DND-41 (cell line): ENCODE data around the gene IMPG1.

ENCODE experiments used
- ATAC-seq: fragments of 200-7000 bp; cut with Tn5 transposase; 3 replicates; pipeline ENCODE4 v1.9.1; 2021; ENCODE audit warnings: low read depth; ENCODE audit not compliant: insufficient read depth
- DNase-seq: peaks from one replicate; pipeline ENCODE4 v3.0.0-alpha.2; 2020
- H2AFZ ChIP-seq: 2 replicates; pipeline ENCODE4 v1.6.0; 2012; ENCODE audit warnings: low read depth, low read length
- H3K27ac ChIP-seq: 2 replicates; pipeline ENCODE4 v1.5.1; 2012; ENCODE audit warnings: low read length, inconsistent platforms
- H3K27me3 ChIP-seq: fragments of 200-600 bp; sonication (generic); 2 replicates; pipeline ENCODE4 v1.6.0; 2012; ENCODE audit warnings: low read length, mild to moderate bottlenecking, inconsistent platforms; ENCODE audit not compliant: insufficient read depth, poor library complexity
- H3K36me3 ChIP-seq: 2 replicates; pipeline ENCODE4 v1.5.1; 2012; ENCODE audit warnings: low read length, inconsistent platforms; ENCODE audit not compliant: insufficient read depth
- H3K4me1 ChIP-seq: 2 replicates; pipeline ENCODE4 v1.5.1; 2012; ENCODE audit warnings: mild to moderate bottlenecking, low read length; ENCODE audit not compliant: insufficient read depth
- H3K4me2 ChIP-seq: 2 replicates; pipeline ENCODE4 v1.6.0; 2012; ENCODE audit warnings: mild to moderate bottlenecking, moderate library complexity, low read length, inconsistent platforms; ENCODE audit not compliant: insufficient read depth
- H3K4me3 ChIP-seq, 2 experiments: fragments of 200-600 bp in 1 of 2; shearing (Covaris generic) in 1 of 2; 2 replicates each; pipeline ENCODE4 v1.5.1; 2012 to 2016; ENCODE audit warnings: inconsistent platforms in 2 of 2, low read length in 2 of 2, mild to moderate bottlenecking in 2 of 2, low read depth in 1 of 2, moderate library complexity in 1 of 2
- H3K79me2 ChIP-seq: 2 replicates; pipeline ENCODE4 v1.6.0; 2012; ENCODE audit warnings: low read length, inconsistent platforms; ENCODE audit not compliant: insufficient read depth
- H3K9ac ChIP-seq: 2 replicates; pipeline ENCODE4 v1.6.0; 2012; ENCODE audit warnings: low read depth, mild to moderate bottlenecking, inconsistent platforms, low read length, moderate library complexity
- H3K9me3 ChIP-seq: 2 replicates; pipeline ENCODE4 v1.5.1; 2012; ENCODE audit warnings: low read length, moderate library complexity, mild to moderate bottlenecking, inconsistent platforms; ENCODE audit not compliant: insufficient read depth, severe bottlenecking
- H4K20me1 ChIP-seq: 2 replicates; pipeline ENCODE4 v1.6.0; 2012; ENCODE audit warnings: low read length; ENCODE audit not compliant: insufficient read depth
- EZH2 ChIP-seq: IDR thresholded peaks from 3 replicates; pipeline ENCODE4 v1.6.1; 2012; ENCODE audit warnings: borderline replicate concordance, low read depth, mild to moderate bottlenecking, moderate library complexity, low read length, inconsistent platforms; ENCODE audit not compliant: severe bottlenecking
- TF ChIP-seq, protein P1 (sequence below): IDR thresholded peaks from 2 replicates; pipeline ENCODE4 v1.5.1; 2012; ENCODE audit warnings: borderline replicate concordance, low read length, moderate library complexity, mild to moderate bottlenecking; ENCODE audit not compliant: poor library complexity, severe bottlenecking; ENCODE audit errors: extremely low read depth

Gene IMPG1

DNA sequence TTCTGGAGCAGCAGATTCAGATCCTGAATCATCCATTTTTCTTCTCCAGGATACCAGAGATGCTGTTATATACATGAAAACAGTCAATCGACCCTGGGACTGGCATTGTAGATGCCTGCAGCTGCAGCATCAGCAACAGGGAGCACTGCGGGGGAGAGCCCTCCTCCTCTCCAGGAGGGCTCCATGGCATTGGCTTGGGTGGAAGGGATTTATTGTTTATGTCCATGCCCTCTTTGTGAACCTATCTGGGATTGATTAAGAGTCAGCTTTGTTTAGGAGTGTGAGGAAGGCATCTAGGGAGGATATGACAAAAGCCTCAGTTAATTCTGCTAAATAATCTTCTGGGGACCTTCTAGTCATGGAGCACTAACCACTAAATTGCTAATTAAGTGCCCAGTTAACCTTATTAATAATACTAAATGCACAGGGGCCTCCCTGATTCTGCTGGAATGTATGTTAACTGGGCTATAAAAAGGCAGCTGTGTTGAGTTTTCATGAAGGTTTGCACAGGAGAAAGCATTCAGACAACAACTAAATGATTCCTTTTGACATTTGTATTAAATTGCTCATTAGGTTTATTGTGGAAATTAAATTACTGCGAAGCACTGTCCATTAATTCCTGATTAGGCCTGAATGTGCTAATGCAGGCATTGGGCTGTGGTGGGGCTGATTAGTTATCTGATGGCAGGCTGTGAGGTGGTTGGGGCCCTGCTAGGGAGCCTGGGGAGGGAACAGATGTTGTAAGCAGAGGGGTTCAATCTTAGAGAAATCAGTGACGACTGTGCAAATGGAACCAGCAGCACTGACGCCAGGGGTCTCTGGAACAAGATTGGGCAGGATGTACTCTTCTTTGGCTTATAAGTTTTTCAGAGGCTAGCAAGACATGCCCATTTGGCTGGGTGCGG, 57.6 kb downstream of the IMPG1 start:
- Histone ChIP-seq H2AFZ (no peak overlapping the region), H3K27ac (no peak overlapping the region), H4K20me1 (no peaks in the 10 kb centered on the region), H3K9me3 (no peaks in the 10 kb centered on the region), H3K4me2 (no peak overlapping the region), H3K4me1 (no peaks in the 10 kb centered on the region), H3K79me2 (no peaks in the 10 kb centered on the region), H3K4me3 (no peak overlapping the region), H3K9ac (no peak overlapping the region), H3K36me3 (no peaks in the 10 kb centered on the region), H3K27me3 (no peaks in the 10 kb centered on the region)
- ATAC-seq (no peak), DNase-seq (no peak)
- no peak for TF ChIP-seq EZH2
- TF ChIP-seq, protein P1, sequence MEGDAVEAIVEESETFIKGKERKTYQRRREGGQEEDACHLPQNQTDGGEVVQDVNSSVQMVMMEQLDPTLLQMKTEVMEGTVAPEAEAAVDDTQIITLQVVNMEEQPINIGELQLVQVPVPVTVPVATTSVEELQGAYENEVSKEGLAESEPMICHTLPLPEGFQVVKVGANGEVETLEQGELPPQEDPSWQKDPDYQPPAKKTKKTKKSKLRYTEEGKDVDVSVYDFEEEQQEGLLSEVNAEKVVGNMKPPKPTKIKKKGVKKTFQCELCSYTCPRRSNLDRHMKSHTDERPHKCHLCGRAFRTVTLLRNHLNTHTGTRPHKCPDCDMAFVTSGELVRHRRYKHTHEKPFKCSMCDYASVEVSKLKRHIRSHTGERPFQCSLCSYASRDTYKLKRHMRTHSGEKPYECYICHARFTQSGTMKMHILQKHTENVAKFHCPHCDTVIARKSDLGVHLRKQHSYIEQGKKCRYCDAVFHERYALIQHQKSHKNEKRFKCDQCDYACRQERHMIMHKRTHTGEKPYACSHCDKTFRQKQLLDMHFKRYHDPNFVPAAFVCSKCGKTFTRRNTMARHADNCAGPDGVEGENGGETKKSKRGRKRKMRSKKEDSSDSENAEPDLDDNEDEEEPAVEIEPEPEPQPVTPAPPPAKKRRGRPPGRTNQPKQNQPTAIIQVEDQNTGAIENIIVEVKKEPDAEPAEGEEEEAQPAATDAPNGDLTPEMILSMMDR = no peak

GRCh38 chr6:76004202-76004601, 68.3 kb downstream of the IMPG1 start:
- no peak overlapping the region for H3K4me2 ChIP-seq
- no peaks in the 10 kb centered on the region for H3K4me1 ChIP-seq
- no peak overlapping the region for H3K27ac ChIP-seq
- DNase-seq = no peak
- ATAC-seq = no peak
- H3K79me2 ChIP-seq = no peaks in the 10 kb centered on the region
- H3K36me3 ChIP-seq = no peaks in the 10 kb centered on the region
- no peaks in the 10 kb centered on the region for H4K20me1 ChIP-seq
- no peaks in the 10 kb centered on the region for H3K27me3 ChIP-seq
- no peak for TF ChIP-seq EZH2
- TF ChIP-seq, protein P1 = no peak
- no peak overlapping the region for H3K9ac ChIP-seq
- H2AFZ ChIP-seq = no peak overlapping the region
- H3K4me3 ChIP-seq = no peak overlapping the region
- no peaks in the 10 kb centered on the region for H3K9me3 ChIP-seq

GRCh38 chr6:76003686-76004085, 68.8 kb downstream of the IMPG1 start:
- DNase-seq = no peak
- Histone ChIP-seq H3K4me3 (no peak overlapping the region), H3K79me2 (no peaks in the 10 kb centered on the region), H3K4me2 (no peak overlapping the region), H2AFZ (no peak overlapping the region), H3K36me3 (no peaks in the 10 kb centered on the region), H3K27me3 (no peaks in the 10 kb centered on the region), H3K4me1 (no peaks in the 10 kb centered on the region), H4K20me1 (no peaks in the 10 kb centered on the region), H3K27ac (no peak overlapping the region), H3K9me3 (no peaks in the 10 kb centered on the region), H3K9ac (no peak overlapping the region)
- no peak for ATAC-seq
- TF ChIP-seq, protein P1 = no peak
- no peak for TF ChIP-seq EZH2
